ENCODE measurements around the gene ZNF132.

ZNF132 gene

DNA sequence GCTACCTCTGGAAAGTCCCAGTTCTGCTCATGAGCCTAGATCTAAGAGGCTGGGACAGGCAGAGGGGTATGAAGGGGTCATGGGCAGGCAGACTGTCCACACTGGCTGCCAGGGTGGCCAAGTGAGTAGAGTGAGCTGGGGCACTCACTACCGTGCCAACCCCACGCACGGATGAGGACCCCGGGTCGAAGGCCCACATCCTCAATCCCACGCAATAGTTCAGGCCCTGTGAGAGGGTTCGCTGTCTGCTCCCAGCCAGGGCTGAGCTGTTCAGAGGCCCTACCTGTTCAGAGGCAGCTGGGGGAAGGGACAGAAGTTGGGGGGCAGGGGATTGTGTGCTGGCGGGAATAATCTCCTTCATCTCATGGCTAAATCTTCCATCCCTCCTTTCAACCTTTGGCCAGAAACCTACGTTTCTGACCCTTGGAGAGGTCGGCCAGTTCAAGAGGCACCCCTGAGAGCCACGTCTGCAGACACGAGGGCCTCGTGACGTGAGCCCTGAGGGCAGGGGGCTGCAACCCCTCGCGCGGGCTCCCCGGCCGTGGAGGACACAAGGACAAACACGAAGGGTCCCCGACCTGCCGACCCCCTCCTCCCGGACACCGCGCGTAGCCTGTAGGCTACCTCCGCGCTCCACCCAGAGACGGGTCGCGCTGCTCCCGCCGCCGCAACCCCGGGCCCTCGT lies 53.9 kb downstream of the ZNF132 start:
- no peak for DNase-seq

DNA sequence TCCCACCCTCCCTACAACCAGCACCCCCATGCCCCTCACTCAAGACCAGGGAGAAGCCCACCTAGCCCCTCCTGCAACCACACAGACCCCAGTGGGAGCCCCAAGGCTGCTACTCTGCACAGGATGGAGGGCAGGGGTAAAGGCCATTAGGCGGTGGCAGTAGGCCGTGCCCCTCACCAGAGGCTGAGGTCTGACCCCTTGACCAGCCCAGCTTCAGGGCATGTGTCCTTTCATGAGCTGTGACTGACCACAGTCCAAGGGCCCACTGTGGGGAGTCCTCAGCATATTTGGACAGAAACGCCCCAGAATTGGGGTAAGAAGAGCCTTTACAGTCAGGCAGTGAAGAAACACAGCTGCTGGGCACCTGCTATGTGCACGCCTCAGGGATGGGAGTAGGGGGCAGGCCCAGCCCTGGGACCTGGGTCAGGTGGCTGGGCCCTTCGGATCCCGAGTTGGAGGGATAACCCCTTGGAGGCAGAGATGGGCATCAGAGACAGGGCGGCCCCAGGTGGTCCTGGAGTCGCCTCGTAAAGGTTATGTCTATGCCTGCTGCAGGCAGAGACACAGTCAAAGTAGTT lies 54.6 kb downstream of the ZNF132 start:
- DNase-seq, result no peak

GRCh38 chr19:58382997-58383603 lies 56.9 kb downstream of the ZNF132 start:
- no peak for DNase-seq
